Muscle of leg (tissue), 11 donors: Measurements from ENCODE around the gene HCRTR1. TPM values are rescaled to one million over a fixed set of nuclear protein-coding genes. Genes with fewer than 3 reads are reported as not detected.
"Not testable (repeated sequence)": the region's sequence is repeated elsewhere in the genome, so short reads cannot be mapped to it uniquely, and the experiment has no call there.

Source experiments
- DNase-seq: peaks from one replicate; pipeline ENCODE4 v3.0.0; 2013
- H3K27ac ChIP-seq: one replicate; pipeline ENCODE4 v1.5.1; 2013; ENCODE audit warnings: mild to moderate bottlenecking, low read length, control low read depth
- H3K27me3 ChIP-seq: one replicate; pipeline ENCODE4 v1.6.1; 2013; ENCODE audit warnings: low read length; ENCODE audit not compliant: control insufficient read depth, insufficient read depth
- H3K36me3 ChIP-seq: one replicate; pipeline ENCODE4 v1.6.1; 2013; ENCODE audit warnings: low read length; ENCODE audit not compliant: control insufficient read depth, insufficient read depth
- H3K4me1 ChIP-seq: one replicate; pipeline ENCODE4 v1.6.1; 2013; ENCODE audit warnings: low read length; ENCODE audit not compliant: control insufficient read depth, insufficient read depth
- H3K4me3 ChIP-seq: one replicate; pipeline ENCODE4 v1.5.1; 2013; ENCODE audit warnings: low read length, control low read depth
- H3K9me3 ChIP-seq: replicated peaks from 2 replicates; pipeline ENCODE4 v1.6.1; 2013; ENCODE audit warnings: low read depth, low read length; ENCODE audit not compliant: control insufficient read depth
- WGBS: methylation state at CpG from one replicate; pipeline ENCODE4 v1.1.5; 2013; ENCODE audit warnings: missing lambda C conversion rate; ENCODE audit not compliant: insufficient coverage; 5-methylcytosine and 5-hydroxymethylcytosine counted together
- polyA plus RNA-seq, 8 donors: library from polyadenylated mRNA; unstranded; fragments of 120-200 nt; gene quantifications; one replicate each; pipeline versions ENCODE4 v1.2.1 to v1.2.3, GENCODE V29; 2013; ENCODE audit warnings: inconsistent platforms in 1 of 8, low replicate concordance in 1 of 8; ENCODE audit not compliant: insufficient read length in 8 of 8, insufficient read depth in 1 of 8
- total RNA-seq: library from RNA; stranded (reverse); fragments of 120-200 nt; gene quantifications from one replicate; pipeline ENCODE4 v1.2.4, GENCODE V29; 2013

Gene HCRTR1
- total and polyA plus RNA-seq, 9 donors, result 0.04 to 0.37 (median 0.16) TPM

- no peak overlapping the region for H3K4me3 ChIP-seq
- WGBS, result 69% methylated on average over 9 of the region's 12 CpGs
- H3K27ac ChIP-seq, result no peak overlapping the region
- no peaks in the 10 kb centered on the region for H3K9me3 ChIP-seq
- H3K27me3 ChIP-seq, result peaks cover 7% of the 10 kb centered on the region
- DNase-seq, result no peak
- peaks cover 62% of the 10 kb centered on the region for H3K4me1 ChIP-seq
- H3K36me3 ChIP-seq, result no peaks in the 10 kb centered on the region
Measured at GRCh38 chr1:31581821-31582810, 35.4 kb upstream of the HCRTR1 start.

- 80% methylated on average over 12 of the region's 16 CpGs for WGBS
- Histone ChIP-seq H3K4me3 (no peak overlapping the region), H3K27me3 (peaks cover 9% of the 10 kb centered on the region), H3K27ac (peak overlapping the region; percentile 59), H3K4me1 (peaks cover 74% of the 10 kb centered on the region), H3K36me3 (no peaks in the 10 kb centered on the region), H3K9me3 (no peaks in the 10 kb centered on the region)
- DNase-seq, result peak; percentile 62
Measured at GRCh38 chr1:31583082-31583994, 34.2 kb upstream of the HCRTR1 start.

GRCh38 chr1:31583995-31584868 lies 33.3 kb upstream of the HCRTR1 start:
- no peak overlapping the region for H3K4me3 ChIP-seq
- H3K36me3 ChIP-seq, result no peaks in the 10 kb centered on the region
- H3K9me3 ChIP-seq, result no peaks in the 10 kb centered on the region
- peak overlapping the region; percentile 59 for H3K27ac ChIP-seq
- WGBS, result 73% methylated on average over 12 of the region's 13 CpGs
- DNase-seq, result peak; percentile 76
- peaks cover 15% of the 10 kb centered on the region for H3K27me3 ChIP-seq
- peaks cover 77% of the 10 kb centered on the region for H3K4me1 ChIP-seq

GRCh38 chr1:31584869-31585735 lies 32.4 kb upstream of the HCRTR1 start:
- Histone ChIP-seq H3K27ac (no peak overlapping the region), H3K4me1 (peaks cover 68% of the 10 kb centered on the region)

DNA sequence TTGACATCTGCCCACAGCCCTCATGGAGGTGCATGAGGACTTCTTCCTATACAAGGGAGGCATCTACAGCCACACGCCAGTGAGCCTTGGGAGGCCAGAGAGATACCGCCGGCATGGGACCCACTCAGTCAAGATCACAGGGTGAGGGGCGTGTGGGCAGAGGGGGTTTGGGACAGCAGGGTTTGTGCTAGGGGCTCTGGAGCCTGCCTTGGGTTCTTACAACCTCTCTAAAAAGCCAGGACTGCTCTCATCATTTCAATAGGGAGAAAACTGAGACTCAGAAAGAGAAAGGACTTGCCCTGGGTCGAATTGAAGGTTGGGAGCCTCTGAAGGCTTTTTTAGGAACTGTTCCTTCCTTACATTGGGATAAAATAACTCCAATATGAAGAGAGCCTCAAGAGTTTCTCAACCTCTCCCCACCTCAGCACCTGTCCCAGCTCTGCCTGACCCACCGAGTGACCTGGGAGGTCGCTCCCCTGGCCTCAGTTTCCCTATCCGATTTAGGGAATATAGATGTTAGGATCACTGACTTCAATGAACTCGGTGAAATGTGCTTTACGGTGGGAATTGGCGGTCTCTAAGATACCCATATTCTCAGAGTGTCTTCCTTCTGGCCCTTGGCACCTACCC lies 31.6 kb upstream of the HCRTR1 start:
- H3K4me3 ChIP-seq, result no peak overlapping the region
- H3K36me3 ChIP-seq, result no peaks in the 10 kb centered on the region
- WGBS, result 60% methylated on average over 1 of the region's 11 CpGs
- H3K9me3 ChIP-seq, result no peaks in the 10 kb centered on the region
- no peak for DNase-seq
- peaks cover 63% of the 10 kb centered on the region for H3K4me1 ChIP-seq
- no peak overlapping the region for H3K27ac ChIP-seq
- H3K27me3 ChIP-seq, result peaks cover 19% of the 10 kb centered on the region

More at GRCh38 chr1:31584869-31585735, 32.4 kb upstream of the HCRTR1 start:
- DNase-seq, result no peak
- Histone ChIP-seq H3K27me3 (peaks cover 19% of the 10 kb centered on the region), H3K9me3 (no peaks in the 10 kb centered on the region), H3K4me3 (no peak overlapping the region), H3K36me3 (no peaks in the 10 kb centered on the region)
- WGBS, result 89% methylated on average over 27 of the region's 27 CpGs

DNA sequence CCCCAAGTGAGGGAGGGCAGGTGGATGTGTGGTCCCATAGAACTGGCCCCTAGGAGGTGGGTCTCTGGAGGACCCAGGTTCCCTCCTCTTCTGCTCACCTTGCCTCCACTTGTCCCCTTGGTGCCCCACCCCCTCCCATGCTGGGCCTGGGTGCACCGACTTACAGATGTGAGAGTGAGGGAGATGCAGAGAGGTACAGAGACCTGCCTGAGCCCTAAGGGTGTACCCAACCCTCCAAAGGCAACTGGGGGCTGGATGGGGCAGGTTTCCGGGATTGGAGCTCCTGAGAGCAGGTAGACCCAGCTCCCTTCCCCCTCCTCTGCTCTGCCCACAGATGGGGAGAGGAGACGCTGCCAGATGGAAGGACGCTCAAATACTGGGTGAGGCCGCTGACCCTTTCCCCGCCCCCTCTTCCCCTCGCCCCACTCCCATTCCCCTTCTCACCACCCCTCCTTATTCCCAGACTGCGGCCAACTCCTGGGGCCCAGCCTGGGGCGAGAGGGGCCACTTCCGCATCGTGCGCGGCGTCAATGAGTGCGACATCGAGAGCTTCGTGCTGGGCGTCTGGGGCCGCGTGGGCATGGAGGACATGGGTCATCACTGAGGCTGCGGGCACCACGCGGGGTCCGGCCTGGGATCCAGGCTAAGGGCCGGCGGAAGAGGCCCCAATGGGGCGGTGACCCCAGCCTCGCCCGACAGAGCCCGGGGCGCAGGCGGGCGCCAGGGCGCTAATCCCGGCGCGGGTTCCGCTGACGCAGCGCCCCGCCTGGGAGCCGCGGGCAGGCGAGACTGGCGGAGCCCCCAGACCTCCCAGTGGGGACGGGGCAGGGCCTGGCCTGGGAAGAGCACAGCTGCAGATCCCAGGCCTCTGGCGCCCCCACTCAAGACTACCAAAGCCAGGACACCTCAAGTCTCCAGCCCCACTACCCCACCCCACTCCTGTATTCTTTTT lies 30.8 kb upstream of the HCRTR1 start:
- H3K4me3 ChIP-seq, result no peak overlapping the region
- H3K9me3 ChIP-seq, result no peaks in the 10 kb centered on the region
- H3K27ac ChIP-seq, result no peak overlapping the region
- peaks cover 19% of the 10 kb centered on the region for H3K27me3 ChIP-seq
- H3K36me3 ChIP-seq, result no peaks in the 10 kb centered on the region
- H3K4me1 ChIP-seq, result peaks cover 60% of the 10 kb centered on the region
- DNase-seq, result no peak
- WGBS, result 11% methylated on average over 37 of the region's 47 CpGs

DNA sequence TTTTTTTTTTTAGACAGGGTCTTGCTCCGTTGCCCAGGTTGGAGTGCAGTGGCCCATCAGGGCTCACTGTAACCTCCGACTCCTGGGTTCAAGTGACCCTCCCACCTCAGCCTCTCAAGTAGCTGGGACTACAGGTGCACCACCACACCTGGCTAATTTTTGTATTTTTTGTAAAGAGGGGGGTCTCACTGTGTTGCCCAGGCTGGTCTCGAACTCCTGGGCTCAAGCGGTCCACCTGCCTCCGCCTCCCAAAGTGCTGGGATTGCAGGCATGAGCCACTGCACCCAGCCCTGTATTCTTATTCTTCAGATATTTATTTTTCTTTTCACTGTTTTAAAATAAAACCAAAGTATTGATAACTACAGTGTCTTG lies 30.2 kb upstream of the HCRTR1 start:
- WGBS, result 60% methylated on average over 1 of the region's 5 CpGs
- H3K4me1 ChIP-seq, result peaks cover 63% of the 10 kb centered on the region
- not testable (repeated sequence) for H3K9me3 ChIP-seq, DNase-seq, H3K27ac ChIP-seq, H3K36me3 ChIP-seq, H3K4me3 ChIP-seq
- peaks cover 19% of the 10 kb centered on the region for H3K27me3 ChIP-seq
